PC-9 (cell line): ENCODE data around the gene CHD5.

Source experiments
- EZH2 ChIP-seq: fragments of 200-600 bp; sonication (generic); IDR thresholded peaks from 2 replicates; pipeline ENCODE4 v1.8.0; 2017; ENCODE audit warnings: antibody characterized with exemption, low read depth
- TF ChIP-seq, protein P1 (sequence below): fragments of 200-600 bp; sonication (generic); conservative IDR thresholded peaks from 2 replicates; pipeline ENCODE4 v1.6.1; 2017; ENCODE audit warnings: mixed run types, antibody characterized with exemption, mild to moderate bottlenecking, moderate library complexity

DNA sequence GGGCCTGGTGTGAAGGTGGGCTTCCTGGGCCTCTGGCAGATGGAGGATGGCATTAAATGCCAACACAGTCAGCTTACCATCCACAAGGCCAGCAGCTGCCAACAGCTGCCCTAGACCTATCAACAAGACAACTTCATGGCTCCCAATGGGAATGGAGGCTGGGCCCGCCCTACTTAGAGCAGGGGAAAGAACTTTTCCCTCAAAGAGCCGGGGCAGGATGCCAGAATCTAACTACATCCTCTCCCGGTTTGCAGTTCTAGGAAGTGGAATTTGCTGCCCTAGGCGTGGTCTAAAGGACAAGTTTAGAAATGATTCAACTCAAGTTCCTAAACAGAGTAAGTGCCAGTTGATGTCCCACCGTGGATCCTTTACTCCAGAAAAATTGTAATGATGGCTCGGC lies 42.5 kb upstream of the CHD5 start:
- no peak for TF ChIP-seq EZH2
- TF ChIP-seq, protein P1, sequence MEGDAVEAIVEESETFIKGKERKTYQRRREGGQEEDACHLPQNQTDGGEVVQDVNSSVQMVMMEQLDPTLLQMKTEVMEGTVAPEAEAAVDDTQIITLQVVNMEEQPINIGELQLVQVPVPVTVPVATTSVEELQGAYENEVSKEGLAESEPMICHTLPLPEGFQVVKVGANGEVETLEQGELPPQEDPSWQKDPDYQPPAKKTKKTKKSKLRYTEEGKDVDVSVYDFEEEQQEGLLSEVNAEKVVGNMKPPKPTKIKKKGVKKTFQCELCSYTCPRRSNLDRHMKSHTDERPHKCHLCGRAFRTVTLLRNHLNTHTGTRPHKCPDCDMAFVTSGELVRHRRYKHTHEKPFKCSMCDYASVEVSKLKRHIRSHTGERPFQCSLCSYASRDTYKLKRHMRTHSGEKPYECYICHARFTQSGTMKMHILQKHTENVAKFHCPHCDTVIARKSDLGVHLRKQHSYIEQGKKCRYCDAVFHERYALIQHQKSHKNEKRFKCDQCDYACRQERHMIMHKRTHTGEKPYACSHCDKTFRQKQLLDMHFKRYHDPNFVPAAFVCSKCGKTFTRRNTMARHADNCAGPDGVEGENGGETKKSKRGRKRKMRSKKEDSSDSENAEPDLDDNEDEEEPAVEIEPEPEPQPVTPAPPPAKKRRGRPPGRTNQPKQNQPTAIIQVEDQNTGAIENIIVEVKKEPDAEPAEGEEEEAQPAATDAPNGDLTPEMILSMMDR: no peak
